Activated CD4-positive, alpha-beta T cell treated with anti-CD3 and anti-CD28 coated beads for 36 hours (primary cell): ENCODE results near the gene FIGN. TPM values are rescaled to one million over a fixed set of nuclear protein-coding genes. Genes with fewer than 3 reads are reported as not detected.

Experiments
- ATAC-seq: fragments of 200-7000 bp; cut with Tn5 transposase; one replicate; pipeline ENCODE4 v1.10.0; 2021; ENCODE audit warnings: mild to moderate bottlenecking, moderate library complexity
- CTCF ChIA-PET: fragments of 350-600 bp; sonication (Branson Sonifier 250); formaldehyde crosslinking; loops from one replicate; lab custom pipeline; 2021; ENCODE audit warnings: antibody characterized with exemption; lab: Charles Lee
- POLR2A ChIA-PET: fragments of 350-600 bp; sonication (Branson Sonifier 250); formaldehyde crosslinking; loops from one replicate; lab custom pipeline; 2021; ENCODE audit warnings: antibody characterized with exemption, inconsistent platforms; lab: Charles Lee
- DNase-seq: peaks from one replicate; pipeline ENCODE4 v3.0.0-alpha.2; 2020
- H3K27ac Mint-ChIP-seq: one replicate; pipeline ENCODE4 v1.8.0; 2021; ENCODE audit warnings: mixed read lengths
- H3K27me3 Mint-ChIP-seq: one replicate; pipeline ENCODE4 v1.8.0; 2021; ENCODE audit warnings: mixed read lengths
- H3K36me3 Mint-ChIP-seq: one replicate; pipeline ENCODE4 v1.8.0; 2021; ENCODE audit warnings: low read depth, mixed read lengths
- H3K4me1 Mint-ChIP-seq: one replicate; pipeline ENCODE4 v1.8.0; 2021; ENCODE audit warnings: mixed read lengths
- H3K4me3 Mint-ChIP-seq: one replicate; pipeline ENCODE4 v1.8.0; 2021; ENCODE audit warnings: mild to moderate bottlenecking, moderate library complexity, mixed read lengths
- H3K9me3 Mint-ChIP-seq: one replicate; pipeline ENCODE4 v1.8.0; 2021; ENCODE audit warnings: low read depth, mixed read lengths
- intact Hi-C, 2 experiments: fragments of 100-400 bp; cut with DNase I in 1 of 2; cut with micrococcal nuclease in 1 of 2; formaldehyde crosslinking; loops; one replicate each; pipeline versions ENCODE4 v1.14.2 to v1.15.1; 2022 to 2024; cut with DNase I, micrococcal nuclease
- total RNA-seq, 2 experiments: library from RNA; stranded (reverse); gene quantifications; one replicate each; pipeline ENCODE4 v1.2.3, GENCODE V29; 2021

FIGN gene
- total RNA-seq, 2 experiments from 2014 or later = not detected

- H3K4me1 Mint-ChIP-seq = no peaks in the 10 kb centered on the region
- H3K36me3 Mint-ChIP-seq = no peaks in the 10 kb centered on the region
- H3K4me3 Mint-ChIP-seq = no peak overlapping the region
- H3K27ac Mint-ChIP-seq = no peak overlapping the region
- CTCF ChIA-PET = no interaction called here
- H3K9me3 Mint-ChIP-seq = peaks cover 2% of the 10 kb centered on the region
- intact Hi-C loops = no loop called here
- no peak for DNase-seq
- no peak for ATAC-seq
- POLR2A ChIA-PET = no interaction called here
- H3K27me3 Mint-ChIP-seq = no peaks in the 10 kb centered on the region
Observed at GRCh38 chr2:163605779-163606178, 130.0 kb downstream of the FIGN start.

GRCh38 chr2:163604941-163605555 lies 130.8 kb downstream of the FIGN start:
- Mint-ChIP-seq H3K27ac (no peak overlapping the region), H3K9me3 (no peaks in the 10 kb centered on the region), H3K36me3 (no peaks in the 10 kb centered on the region), H3K4me3 (no peak overlapping the region), H3K27me3 (no peaks in the 10 kb centered on the region), H3K4me1 (no peaks in the 10 kb centered on the region)
- ChIA-PET POLR2A (no interaction called here), CTCF (no interaction called here)
- DNase-seq (no peak), ATAC-seq (no peak)
- intact Hi-C loops = no loop called here

GRCh38 chr2:163602196-163602595 lies 133.6 kb downstream of the FIGN start:
- ChIA-PET CTCF (no interaction called here), POLR2A (no interaction called here)
- Mint-ChIP-seq H3K27me3 (no peaks in the 10 kb centered on the region), H3K4me3 (no peak overlapping the region), H3K27ac (no peak overlapping the region), H3K4me1 (no peaks in the 10 kb centered on the region), H3K36me3 (no peaks in the 10 kb centered on the region), H3K9me3 (no peaks in the 10 kb centered on the region)
- intact Hi-C loops = no loop called here
- ATAC-seq (no peak), DNase-seq (no peak)

- no peaks in the 10 kb centered on the region for H3K36me3 Mint-ChIP-seq
Observed at GRCh38 chr2:163601377-163601776, 134.4 kb downstream of the FIGN start.

GRCh38 chr2:163600801-163601200 lies 135.0 kb downstream of the FIGN start:
- Mint-ChIP-seq H3K27me3 (no peaks in the 10 kb centered on the region), H3K36me3 (no peaks in the 10 kb centered on the region), H3K27ac (no peak overlapping the region), H3K4me3 (no peak overlapping the region), H3K9me3 (no peaks in the 10 kb centered on the region), H3K4me1 (no peaks in the 10 kb centered on the region)
- no peak for ATAC-seq
- intact Hi-C loops = no loop called here
- ChIA-PET CTCF (no interaction called here), POLR2A (no interaction called here)
- DNase-seq = no peak

More at GRCh38 chr2:163601377-163601776, 134.4 kb downstream of the FIGN start:
- H3K9me3 Mint-ChIP-seq = no peaks in the 10 kb centered on the region
- POLR2A ChIA-PET = no interaction called here
- H3K4me1 Mint-ChIP-seq = no peaks in the 10 kb centered on the region
- CTCF ChIA-PET = no interaction called here
- H3K27ac Mint-ChIP-seq = no peak overlapping the region
- no peak for DNase-seq
- no peak overlapping the region for H3K4me3 Mint-ChIP-seq
- no peak for ATAC-seq
- H3K27me3 Mint-ChIP-seq = no peaks in the 10 kb centered on the region
- intact Hi-C loops = no loop called here

GRCh38 chr2:163595028-163595427 lies 140.8 kb downstream of the FIGN start:
- POLR2A ChIA-PET = no interaction called here
- ATAC-seq = no peak

GRCh38 chr2:163594497-163594896 lies 141.3 kb downstream of the FIGN start:
- ATAC-seq = no peak

More at GRCh38 chr2:163595028-163595427, 140.8 kb downstream of the FIGN start:
- no peaks in the 10 kb centered on the region for H3K36me3 Mint-ChIP-seq
- H3K9me3 Mint-ChIP-seq = no peaks in the 10 kb centered on the region
- H3K27ac Mint-ChIP-seq = no peak overlapping the region
- intact Hi-C loops = no loop called here
- CTCF ChIA-PET = no interaction called here
- H3K4me3 Mint-ChIP-seq = no peak overlapping the region
- H3K4me1 Mint-ChIP-seq = no peaks in the 10 kb centered on the region
- no peaks in the 10 kb centered on the region for H3K27me3 Mint-ChIP-seq
- DNase-seq = no peak

GRCh38 chr2:163593982-163594381 lies 141.8 kb downstream of the FIGN start:
- POLR2A ChIA-PET = no interaction called here

More at GRCh38 chr2:163594497-163594896, 141.3 kb downstream of the FIGN start:
- ChIA-PET POLR2A (no interaction called here), CTCF (no interaction called here)
- H3K4me3 Mint-ChIP-seq = no peak overlapping the region
- no peaks in the 10 kb centered on the region for H3K9me3 Mint-ChIP-seq
- intact Hi-C loops = no loop called here
- no peaks in the 10 kb centered on the region for H3K36me3 Mint-ChIP-seq
- no peaks in the 10 kb centered on the region for H3K4me1 Mint-ChIP-seq
- DNase-seq = no peak
- no peak overlapping the region for H3K27ac Mint-ChIP-seq
- H3K27me3 Mint-ChIP-seq = no peaks in the 10 kb centered on the region

GRCh38 chr2:163592954-163593622 lies 142.7 kb downstream of the FIGN start:
- H3K9me3 Mint-ChIP-seq = no peaks in the 10 kb centered on the region
- no peak overlapping the region for H3K4me3 Mint-ChIP-seq
- no peaks in the 10 kb centered on the region for H3K27me3 Mint-ChIP-seq
- DNase-seq (no peak), ATAC-seq (no peak)
- H3K27ac Mint-ChIP-seq = no peak overlapping the region
- H3K36me3 Mint-ChIP-seq = no peaks in the 10 kb centered on the region
- intact Hi-C loops = no loop called here
- H3K4me1 Mint-ChIP-seq = no peaks in the 10 kb centered on the region
- CTCF ChIA-PET = interaction anchor here (1.4 to 1.6 kb wide), 2 partner anchors 11 to 247 kb away, joined by 3 to 4 read pairs; no protein-coding TSS in a partner anchor
- POLR2A ChIA-PET = no interaction called here

More at GRCh38 chr2:163593982-163594381, 141.8 kb downstream of the FIGN start:
- CTCF ChIA-PET = interaction anchor here (1.4 kb wide), 1 partner anchor 12 kb away, joined by 4 read pairs; no protein-coding TSS in a partner anchor
- Mint-ChIP-seq H3K36me3 (no peaks in the 10 kb centered on the region), H3K27me3 (no peaks in the 10 kb centered on the region), H3K9me3 (no peaks in the 10 kb centered on the region), H3K4me1 (no peaks in the 10 kb centered on the region), H3K27ac (no peak overlapping the region), H3K4me3 (no peak overlapping the region)
- ATAC-seq (no peak), DNase-seq (no peak)
- intact Hi-C loops = no loop called here

GRCh38 chr2:163591461-163591860 lies 144.3 kb downstream of the FIGN start:
- Mint-ChIP-seq H3K36me3 (no peaks in the 10 kb centered on the region), H3K27ac (no peak overlapping the region), H3K4me3 (no peak overlapping the region), H3K9me3 (peaks cover 2% of the 10 kb centered on the region), H3K4me1 (no peaks in the 10 kb centered on the region), H3K27me3 (no peaks in the 10 kb centered on the region)
- ChIA-PET POLR2A (no interaction called here), CTCF (interaction anchor here (0.6 kb wide), 1 partner anchor 243 kb away, joined by 4 read pairs; no protein-coding TSS in a partner anchor)
- no peak for DNase-seq
- intact Hi-C loops = no loop called here
- no peak for ATAC-seq

GRCh38 chr2:163580757-163581156 lies 155.1 kb downstream of the FIGN start:
- ATAC-seq (no peak), DNase-seq (no peak)
- CTCF ChIA-PET = no interaction called here
- Mint-ChIP-seq H3K27me3 (no peaks in the 10 kb centered on the region), H3K4me3 (no peak overlapping the region), H3K27ac (no peak overlapping the region), H3K36me3 (no peaks in the 10 kb centered on the region), H3K4me1 (no peaks in the 10 kb centered on the region), H3K9me3 (no peaks in the 10 kb centered on the region)
- intact Hi-C loops = no loop called here
- POLR2A ChIA-PET = no interaction called here

- Mint-ChIP-seq H3K27me3 (no peaks in the 10 kb centered on the region), H3K4me3 (no peak overlapping the region), H3K9me3 (no peaks in the 10 kb centered on the region), H3K36me3 (no peaks in the 10 kb centered on the region), H3K4me1 (no peaks in the 10 kb centered on the region), H3K27ac (no peak overlapping the region)
- intact Hi-C loops = no loop called here
- DNase-seq = no peak
- POLR2A ChIA-PET = no interaction called here
- ATAC-seq = no peak
- CTCF ChIA-PET = no interaction called here
Observed at GRCh38 chr2:163574309-163574708, 161.5 kb downstream of the FIGN start.
